DMS 273 treated with DMSO at 0.1 percent for 48 hours (cell line): ENCODE measurements around the gene SAMD4A.
A peak's percentile ranks its signal among the peaks of the same experiment; 100 is the strongest.

Experiments used
- DNase-seq: peaks from one replicate; lab custom pipeline; 2025; lab: John Stamatoyannopoulos, UW

Gene SAMD4A

DNA sequence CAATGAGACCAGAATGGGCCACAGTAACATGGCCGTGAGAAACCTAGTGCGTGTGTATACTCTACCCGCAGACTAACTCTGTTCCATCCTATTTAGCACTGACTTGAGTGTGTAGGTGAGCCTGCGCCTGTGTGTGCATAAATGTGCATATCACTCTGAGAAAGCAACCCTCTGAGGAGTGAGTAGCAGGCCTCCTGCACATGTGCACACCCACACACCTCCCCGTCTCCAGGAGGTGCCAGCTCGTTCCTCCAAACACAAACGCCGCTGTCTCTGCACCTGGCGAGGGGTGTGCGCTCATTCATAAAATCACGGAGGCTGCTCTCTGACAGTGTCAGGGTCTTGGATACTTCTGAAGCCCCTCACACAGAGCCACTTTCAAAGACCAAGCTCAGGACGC is 196.8 kb downstream of the SAMD4A start:
- no peak for DNase-seq

DNA sequence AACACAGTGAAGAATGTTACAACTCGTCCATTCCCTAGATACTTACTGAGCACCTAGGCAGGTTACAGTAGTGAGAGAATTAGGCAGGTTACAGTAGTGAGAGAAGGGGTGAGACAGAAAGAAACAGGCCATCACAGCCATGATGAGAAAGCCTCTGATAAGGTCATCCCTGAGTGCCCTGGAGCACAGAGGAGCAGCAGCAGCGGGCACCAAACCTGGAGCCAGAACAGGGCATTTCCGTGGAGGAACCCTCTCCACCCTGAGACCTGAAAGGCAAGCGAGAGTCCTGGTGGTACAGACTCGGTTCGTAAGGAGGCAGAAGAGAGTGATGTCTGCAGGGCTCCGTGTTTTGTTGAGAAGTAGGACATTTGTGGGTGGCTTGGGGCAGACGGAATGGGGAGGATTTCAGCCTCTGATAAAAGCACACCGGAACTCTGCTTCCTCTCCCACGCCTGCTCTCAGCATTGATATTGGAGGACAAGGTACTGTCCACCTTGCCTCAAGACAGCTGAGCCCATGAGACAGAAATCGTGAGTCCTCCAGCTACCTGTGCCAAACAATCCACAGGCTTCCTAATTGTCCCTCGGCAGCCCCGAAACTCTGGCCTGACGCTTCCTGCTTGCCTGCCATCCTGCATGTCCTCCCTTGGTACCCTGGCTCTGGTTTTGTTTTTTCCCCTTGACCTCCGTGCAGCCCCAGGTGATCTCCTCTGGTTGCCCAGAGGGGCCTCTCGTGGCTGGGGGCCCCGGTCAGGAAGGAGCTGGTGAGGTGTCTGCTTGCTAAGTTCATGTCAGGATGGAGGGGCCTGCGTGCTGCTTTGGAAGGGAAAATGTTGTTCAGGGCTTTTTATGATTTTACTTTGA is 199.6 kb downstream of the SAMD4A start:
- no peak for DNase-seq

DNA sequence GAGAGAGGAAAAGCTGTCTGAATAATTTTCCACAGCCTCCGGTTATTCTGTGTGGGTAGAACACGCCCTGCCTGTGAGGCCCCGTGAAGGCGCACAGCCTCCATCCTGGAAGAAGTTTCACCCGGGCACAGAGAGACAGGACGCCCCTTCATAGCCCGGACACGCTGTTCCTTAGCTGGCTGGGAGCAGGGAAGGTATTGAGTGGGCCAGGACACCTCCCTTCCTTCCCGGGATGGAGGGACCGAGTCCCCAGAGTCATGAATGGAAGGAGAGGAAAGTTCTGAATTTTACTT is 200.2 kb downstream of the SAMD4A start:
- no peak for DNase-seq

DNA sequence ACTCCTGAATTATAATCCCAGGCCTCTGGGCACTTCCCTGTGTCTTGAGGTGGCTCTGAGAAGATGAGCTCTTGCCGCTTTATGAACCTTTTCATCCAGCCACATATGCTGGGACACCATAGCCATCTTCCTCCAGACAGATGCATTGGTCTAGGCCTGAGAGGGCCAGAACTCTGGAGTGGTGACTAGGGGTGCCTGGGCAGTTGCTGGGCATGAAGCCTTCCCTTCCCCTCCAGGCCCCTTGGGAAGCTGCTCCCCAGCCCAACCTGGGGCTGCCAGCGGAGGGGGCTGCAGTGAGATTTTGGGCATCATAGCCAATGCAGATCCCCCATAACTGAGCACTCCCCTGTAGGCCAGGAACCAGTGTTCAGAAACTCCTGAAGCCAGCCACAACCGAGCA is 200.5 kb downstream of the SAMD4A start:
- no peak for DNase-seq

DNA sequence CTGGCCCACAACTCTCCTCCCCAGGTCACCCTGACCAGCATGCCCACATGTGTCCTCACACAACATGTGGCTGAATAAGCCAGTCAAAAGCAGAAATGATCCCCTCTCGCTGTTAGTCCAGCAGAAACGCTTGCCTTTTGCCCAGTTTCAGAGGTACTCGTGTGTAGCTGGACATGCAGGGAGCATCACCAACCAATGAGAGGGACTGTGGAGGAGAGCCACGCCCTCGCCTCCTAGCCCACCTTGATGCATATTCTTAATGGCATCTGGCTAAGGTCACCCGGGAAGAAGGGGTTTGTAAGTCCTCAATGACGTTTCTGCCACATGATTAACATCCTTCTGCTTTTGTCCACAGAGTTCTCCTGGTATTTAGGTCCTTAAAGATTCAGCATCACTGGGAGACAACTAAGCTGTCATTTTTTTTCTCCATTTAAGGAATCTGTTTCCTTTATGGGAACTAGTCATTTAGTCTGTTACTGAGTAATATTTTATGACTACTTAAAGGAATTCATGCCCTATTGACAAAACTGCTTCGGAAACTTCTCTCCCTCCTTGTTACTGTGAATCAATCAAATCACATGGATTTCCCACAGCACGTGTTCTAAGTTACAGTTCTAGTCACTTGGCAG is 201.7 kb downstream of the SAMD4A start:
- DNase-seq: no peak

DNA sequence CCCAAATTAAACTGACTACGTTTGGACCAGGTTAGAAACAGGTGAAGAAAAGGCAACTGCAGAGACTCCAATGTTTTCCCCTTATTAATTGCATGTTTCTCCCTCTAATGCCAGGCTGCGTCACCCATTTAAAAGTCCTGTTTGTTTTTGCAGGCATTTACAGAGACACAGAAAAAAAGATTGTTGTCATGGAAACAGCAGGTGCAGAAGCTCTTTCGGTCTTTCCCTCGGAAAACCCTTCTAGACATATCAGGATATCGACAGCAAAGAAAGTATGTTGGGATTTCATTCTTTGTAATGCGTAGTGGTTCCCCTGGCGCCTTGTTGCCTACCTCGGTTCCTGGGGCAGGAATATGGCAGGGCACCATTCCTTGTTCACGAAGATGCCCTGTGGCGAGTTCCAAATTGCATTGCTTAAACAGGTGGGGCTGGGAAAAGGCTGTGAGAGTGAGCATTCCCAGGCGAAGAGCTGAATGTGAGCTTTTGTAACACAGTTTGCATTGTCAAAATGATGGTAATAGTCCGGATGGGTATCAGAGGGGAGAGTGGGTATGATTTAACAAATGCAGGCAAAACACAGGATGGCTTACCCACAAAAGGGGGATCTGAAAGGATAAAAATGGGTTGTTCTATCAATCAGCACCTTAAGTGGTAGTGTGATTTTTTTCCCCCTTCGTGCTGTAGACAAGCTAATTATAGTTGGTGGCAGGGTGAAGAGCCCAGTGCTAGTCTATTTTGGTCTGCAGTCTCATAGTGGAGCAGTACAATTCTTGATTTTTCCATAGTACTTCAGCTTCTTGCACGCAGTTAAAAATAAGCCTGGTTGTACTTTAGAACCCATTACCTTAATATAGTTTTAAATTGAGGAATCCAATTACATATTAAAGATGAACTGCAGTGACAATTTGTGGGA is 203.3 kb downstream of the SAMD4A start:
- DNase-seq: no peak

DNA sequence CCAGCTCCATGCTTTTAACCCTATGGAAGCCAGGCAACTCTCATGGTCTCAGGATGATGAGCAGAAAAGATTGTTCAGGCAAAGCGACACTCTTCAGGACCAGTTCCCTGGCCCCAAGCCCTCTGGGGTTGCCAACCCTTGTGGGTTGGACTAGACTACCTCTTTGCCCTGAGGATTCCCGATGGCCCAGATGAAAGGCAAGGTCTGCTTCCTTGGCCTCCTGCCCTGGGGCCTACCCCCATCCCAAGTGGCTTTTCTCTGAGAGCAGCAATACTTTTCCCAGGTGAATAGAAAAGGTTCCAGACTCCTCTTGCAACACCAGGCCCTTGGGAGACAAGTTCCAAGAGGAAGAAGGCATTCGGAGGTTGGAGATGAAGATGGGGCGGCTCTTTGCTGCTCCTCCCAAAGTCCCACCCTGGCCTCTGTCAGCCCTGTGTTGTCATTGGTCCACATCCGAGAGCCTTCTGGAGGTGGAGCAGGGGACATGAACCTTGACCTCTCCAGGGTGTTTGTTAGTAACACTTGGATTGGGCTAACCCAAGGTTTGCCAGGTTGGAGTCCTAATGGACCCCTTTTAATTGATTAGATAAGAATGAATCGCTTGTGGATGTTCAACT is 204.6 kb downstream of the SAMD4A start:
- no peak for DNase-seq

DNA sequence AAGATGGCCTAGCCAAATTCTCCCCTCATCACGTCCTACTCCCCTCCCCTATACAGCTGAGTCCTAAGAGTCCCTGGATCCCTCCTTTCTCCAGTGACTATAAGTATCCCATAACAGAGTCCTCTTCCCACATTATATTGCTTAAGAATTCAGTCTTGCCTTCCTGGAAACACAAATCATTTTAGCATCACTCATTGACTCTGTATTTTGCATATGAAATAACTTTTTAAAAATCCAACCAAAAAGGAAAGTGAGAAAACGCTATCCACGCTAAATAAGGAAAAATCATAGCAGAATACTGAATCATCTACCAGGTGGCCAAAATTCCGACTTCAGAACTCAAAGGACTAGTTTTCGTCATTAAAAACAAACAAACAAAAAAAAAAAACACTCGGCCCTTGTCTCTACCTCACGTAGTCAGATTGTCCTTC is 205.5 kb downstream of the SAMD4A start:
- DNase-seq: no peak

DNA sequence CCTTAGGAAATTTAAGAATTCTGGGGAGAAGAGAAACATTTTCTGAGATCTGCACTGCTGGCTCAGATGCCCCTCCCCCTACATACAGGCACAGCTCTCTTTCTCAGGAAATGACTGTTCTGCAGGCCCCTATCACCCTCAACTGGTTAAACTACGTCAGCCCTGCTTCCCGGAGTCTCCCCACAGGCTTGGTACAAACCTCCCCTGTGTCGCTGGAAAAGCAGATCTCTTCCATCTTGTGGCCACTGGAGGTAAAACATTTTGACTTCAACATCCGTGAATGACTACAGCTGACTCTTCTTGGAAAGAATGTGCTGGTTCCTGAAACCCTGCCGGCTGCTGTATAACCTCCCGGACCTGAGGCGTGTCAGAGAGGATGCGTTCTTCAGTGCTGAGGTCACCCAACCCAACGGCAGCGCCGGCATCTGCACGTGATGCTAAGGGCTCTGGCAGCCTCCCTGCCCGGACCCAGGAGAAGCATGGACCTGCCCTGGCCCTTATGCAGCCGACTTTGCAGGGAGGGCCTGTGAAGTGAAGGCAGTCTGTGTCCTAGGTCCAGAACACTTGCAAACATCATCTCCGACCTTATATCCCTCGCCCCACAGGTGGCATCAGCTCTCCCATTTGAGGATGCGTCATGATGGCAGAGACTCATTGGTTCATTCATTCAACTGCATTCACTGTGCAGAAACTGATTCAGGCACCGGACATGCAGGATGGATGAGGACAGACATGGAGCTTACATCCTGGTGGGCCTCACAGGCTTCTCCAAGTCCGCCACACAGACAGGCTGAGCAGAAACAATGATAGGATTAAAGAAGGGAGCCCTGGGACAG is 206.5 kb downstream of the SAMD4A start:
- peak; percentile 80 for DNase-seq

DNA sequence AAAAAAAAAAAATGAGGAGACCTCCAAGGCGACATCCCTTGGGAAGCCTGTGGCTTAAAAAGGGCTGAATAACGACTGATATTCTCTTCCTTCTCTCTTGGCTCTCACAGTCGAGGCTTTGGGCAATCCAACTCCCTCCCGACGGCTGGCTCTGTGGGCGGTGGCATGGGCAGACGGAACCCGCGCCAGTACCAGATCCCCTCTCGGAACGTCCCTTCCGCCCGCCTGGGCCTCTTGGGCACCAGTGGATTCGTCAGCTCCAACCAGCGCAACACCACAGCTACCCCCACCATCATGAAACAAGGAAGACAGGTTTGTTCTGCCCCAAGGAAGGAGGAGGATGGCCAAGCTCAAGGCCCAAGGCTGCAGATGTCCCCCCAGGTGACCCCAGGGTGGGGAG is 207.9 kb downstream of the SAMD4A start:
- no peak for DNase-seq

DNA sequence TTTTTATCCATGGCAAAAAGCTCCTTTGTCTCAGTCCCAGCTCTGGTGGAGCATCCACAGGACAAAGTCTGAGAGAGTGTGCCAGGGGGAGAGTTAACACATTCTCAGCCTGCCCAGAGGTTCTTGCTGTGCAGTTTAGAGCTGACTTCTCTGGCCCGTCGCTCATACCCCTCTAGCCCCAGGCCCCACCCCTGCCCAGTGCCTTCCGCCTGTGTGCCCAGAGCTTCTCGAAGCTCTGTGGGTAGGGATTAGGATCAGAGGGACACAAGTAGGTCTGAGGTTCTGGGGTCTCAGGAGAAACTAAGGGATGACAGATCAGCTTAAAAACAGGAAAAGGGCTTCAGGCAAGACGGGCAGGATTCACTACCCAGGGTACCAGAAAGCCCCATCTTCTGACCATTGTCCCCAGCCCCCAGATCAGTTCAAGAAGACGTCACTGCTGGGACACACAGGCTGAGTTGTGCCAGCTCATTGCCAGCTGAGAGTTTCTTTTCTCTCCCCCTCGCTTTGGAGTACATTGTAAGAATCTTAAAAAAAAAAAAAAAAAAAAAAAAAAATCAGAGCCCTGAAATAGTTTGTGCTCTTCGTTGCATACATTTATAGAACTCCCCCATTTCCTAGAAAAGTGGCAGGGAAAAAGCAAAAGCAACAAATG is 208.7 kb downstream of the SAMD4A start:
- no peak for DNase-seq

DNA sequence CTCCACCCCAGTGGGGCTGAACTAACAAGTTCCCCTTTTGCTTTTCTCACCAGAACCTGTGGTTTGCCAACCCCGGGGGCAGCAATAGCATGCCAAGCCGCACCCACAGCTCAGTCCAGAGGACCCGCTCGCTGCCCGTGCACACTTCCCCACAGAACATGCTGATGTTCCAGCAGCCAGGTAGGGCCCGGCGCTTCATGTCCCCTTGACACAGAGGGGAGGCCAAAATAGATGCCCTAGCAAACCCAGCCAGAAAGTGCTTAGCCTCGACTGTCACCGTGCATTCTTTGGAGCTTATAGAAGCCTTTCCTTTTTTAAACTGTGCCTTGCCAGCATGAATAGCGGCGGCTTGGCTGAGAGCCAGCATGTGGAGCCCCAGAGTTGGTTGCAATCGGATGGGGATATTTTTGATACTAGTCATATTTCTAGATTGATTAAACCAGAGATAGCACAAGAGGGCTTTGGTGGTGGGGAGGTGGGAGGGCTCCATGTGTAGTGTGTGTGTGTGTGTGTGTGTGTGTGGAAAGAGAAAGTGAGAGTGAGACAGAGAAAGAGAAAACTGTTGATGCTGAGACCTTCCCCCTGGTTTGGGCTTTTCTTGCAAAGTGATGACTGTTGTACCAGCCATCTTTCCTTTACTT is 209.6 kb downstream of the SAMD4A start:
- DNase-seq: no peak

DNA sequence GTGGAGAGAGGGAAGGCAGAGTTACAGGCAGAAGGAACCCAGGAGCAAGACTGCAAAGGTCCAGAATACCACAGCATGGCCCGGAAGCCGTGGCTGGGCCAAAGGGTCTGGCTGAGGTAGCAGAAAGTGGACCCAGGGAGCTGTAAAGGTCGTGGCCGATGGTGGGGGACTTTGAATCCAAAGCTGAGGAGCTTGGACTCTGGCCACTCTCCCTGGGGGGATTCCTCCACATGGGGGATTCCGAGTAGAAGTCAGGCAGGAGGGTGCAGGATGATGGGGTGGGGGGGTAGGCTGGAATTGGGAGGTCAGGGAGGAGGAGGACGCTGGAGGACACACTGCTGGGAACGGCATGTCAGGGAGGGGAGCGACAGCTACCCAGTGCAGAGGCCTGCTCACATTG is 210.5 kb downstream of the SAMD4A start:
- no peak for DNase-seq

DNA sequence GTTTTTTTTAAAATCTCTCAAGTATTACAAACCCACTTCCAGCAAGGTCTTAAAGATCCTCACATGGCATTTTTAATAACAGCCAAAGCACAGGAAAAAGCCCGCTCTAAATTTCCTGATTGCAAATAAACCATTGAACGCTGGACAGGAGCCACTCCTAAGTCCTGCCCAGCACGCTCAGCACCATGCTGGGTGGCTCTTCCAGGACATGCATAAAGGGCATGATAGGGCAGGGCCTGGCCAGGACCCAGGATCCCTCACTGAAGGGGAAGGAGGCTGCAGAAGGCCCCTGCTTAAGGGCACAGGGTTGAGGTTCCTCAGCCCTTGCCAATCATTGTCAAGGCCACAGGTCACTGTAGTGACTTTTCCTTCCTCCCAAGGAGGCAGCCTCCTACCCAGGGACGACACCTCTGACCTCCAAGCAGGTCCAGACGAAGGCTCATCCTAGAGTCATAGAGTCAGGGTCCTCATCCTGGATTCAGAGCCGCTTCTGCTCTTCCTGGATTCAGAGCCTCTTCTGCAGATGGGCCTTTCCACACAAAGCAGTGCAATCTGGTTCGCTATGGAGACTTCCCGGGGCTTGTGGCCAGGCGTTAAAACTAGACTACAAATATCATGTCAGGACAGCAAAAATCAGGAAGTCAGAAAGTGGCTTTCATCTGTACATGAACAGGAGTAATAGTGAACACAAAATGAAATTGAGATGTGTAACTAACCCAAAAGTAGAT is 211.9 kb downstream of the SAMD4A start:
- DNase-seq: no peak

DNA sequence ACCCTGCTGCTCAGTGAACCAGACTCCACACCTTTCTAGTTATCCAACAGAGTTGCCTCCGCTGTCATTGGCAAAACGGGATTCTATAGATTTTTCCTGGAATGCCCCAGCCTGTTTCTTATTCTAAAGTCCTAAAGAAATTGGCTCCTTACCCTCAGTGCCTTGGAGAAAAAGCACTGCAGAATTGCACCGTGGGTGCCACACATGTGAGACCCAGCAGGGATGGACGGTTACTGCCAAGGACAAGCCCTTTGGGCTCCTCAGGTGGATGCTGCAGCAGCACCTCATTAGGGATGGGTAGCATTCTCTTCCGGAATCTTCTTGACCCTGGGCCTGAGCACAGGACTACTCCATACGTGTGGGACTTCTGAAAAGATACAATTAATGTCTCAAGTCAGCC is 214.2 kb downstream of the SAMD4A start:
- DNase-seq: no peak

DNA sequence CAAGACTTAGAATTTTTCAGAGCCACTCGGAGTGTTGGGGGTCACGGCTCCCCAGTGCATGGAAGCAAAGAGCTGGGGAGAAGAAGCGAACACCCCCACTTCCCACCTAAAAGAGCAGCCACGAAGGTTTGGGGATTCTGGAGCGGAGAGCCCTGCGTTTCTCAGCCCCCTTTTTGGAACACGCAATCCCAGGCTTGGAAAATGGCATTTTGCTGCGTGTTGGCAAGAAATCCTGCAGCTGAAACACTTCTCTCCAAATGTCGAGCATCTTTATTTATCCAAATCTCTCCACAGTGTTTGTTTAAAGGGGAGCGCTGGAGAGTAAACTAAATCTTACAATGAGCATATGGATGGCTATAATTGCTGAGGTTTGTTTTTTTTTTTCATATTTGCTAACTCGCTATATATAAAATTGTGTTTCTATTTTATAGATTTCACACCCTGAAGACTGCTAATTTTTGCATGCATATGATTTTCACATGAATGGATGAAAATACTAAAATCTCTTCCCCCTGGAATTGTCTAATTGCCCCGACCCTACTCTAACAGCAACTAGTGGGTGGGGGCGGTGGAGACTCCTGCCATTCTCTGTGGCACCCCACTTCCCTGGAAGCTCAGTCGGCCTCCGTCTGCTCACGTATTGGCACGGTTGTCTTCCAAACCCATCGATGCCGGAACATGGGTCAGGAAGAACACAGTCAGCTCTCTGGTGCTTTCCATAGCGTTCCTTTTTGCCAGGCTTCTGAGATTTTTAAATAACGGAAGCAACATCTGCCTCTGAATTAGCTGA is 215.2 kb downstream of the SAMD4A start:
- no peak for DNase-seq

DNA sequence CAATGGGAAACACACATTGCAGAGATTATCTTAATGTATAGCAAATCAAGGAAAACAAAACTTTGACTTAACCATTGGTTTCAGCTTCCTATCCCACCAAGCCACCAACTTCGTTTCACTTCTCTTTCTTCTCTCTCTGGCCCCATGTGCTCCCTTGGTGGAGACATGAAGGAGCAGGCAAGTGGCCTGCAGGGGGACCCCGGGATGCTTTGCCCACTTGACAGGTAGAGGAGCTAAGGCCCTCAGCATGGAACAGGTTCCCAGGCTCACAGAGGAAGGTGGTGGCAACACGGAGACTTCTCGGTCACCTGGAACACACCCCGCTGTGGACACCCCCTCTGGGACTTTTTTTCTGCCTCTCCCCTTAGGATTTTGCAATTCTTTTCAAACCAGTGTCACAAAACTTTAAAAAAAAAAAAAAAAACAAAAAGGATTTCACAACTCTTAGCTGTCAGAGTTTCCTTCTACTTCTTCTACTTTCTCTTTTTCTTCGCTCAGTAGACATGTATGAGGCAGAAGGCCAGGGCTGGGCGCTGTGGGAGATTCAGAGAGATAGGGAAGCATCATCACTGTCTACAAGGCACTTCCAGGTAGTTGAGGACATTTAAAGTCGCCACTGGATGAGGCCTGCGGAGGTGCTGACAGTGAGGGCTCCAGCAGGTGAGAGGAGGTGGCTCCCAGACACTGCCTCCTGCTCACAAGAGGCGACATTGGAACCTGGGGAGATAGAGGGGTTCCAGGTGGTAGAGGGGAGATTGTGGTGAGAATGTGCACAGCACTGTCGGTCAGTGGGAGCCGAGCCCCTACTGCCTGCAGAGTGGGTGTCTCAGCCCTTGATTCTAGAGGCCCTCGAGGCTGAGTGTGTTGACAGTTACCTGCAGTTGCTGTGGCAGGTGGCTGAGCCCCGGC is 216.1 kb downstream of the SAMD4A start:
- no peak for DNase-seq

DNA sequence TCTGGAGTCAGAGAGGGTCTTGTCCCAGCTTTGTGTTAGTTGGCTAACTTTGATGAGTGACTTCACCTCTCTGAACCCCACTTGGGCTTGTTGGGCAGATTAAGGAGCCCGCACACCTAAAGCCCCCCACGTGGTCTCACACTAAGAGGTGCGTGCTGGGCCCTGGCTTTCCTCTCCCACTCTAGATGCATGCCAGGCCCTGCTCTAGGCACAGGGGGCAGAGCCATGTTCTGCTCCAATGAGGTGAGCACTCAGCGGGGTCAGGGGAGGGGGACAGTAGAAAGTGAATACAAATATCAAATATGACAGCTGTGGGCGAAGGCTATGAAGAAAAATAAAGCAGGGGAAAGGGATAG is 216.7 kb downstream of the SAMD4A start:
- DNase-seq: no peak
